GM18858 (cell line): Measurements from ENCODE around the gene FAM53A.
"Not testable (repeated sequence)": the region's sequence is repeated elsewhere in the genome, so short reads cannot be mapped to it uniquely, and the experiment has no call there.

ENCODE experiments used
- ATAC-seq: cut with Tn5 transposase; IDR thresholded peaks from one replicate; pipeline ENCODE4 v1.9.1; 2021; ENCODE audit not compliant: unreplicated experiment

The FAM53A gene

GRCh38 chr4:1641671-1642070 lies 42.4 kb downstream of the FAM53A start:
- ATAC-seq, result no peak

GRCh38 chr4:1640716-1641503 lies 43.2 kb downstream of the FAM53A start:
- not testable (repeated sequence) for ATAC-seq

- no peak for ATAC-seq
Observed at GRCh38 chr4:1640190-1640589, 43.9 kb downstream of the FAM53A start.

GRCh38 chr4:1639299-1639868 lies 44.7 kb downstream of the FAM53A start:
- no peak for ATAC-seq

GRCh38 chr4:1638873-1639272 lies 45.2 kb downstream of the FAM53A start:
- no peak for ATAC-seq

- no peak for ATAC-seq
Observed at GRCh38 chr4:1638272-1638598, 45.9 kb downstream of the FAM53A start.

- ATAC-seq, result no peak
Observed at GRCh38 chr4:1637580-1638271, 46.4 kb downstream of the FAM53A start.

GRCh38 chr4:1636490-1637211 lies 47.5 kb downstream of the FAM53A start:
- no peak for ATAC-seq

- ATAC-seq, result no peak
Observed at GRCh38 chr4:1635464-1635863, 48.6 kb downstream of the FAM53A start.

- no peak for ATAC-seq
Observed at GRCh38 chr4:1633993-1634392, 50.1 kb downstream of the FAM53A start.

GRCh38 chr4:1632109-1633104 lies 51.7 kb downstream of the FAM53A start:
- ATAC-seq, result no peak

- ATAC-seq, result no peak
Observed at GRCh38 chr4:1631136-1631535, 53.0 kb downstream of the FAM53A start.

GRCh38 chr4:1630266-1630665 lies 53.8 kb downstream of the FAM53A start:
- no peak for ATAC-seq

- no peak for ATAC-seq
Observed at GRCh38 chr4:1629699-1630083, 54.4 kb downstream of the FAM53A start.

- ATAC-seq, result no peak
Observed at GRCh38 chr4:1628892-1629698, 55.0 kb downstream of the FAM53A start.

- no peak for ATAC-seq
Observed at GRCh38 chr4:1627417-1628313, 56.4 kb downstream of the FAM53A start.

GRCh38 chr4:1626941-1627340 lies 57.2 kb downstream of the FAM53A start:
- ATAC-seq, result no peak

GRCh38 chr4:1626151-1626550 lies 58.0 kb downstream of the FAM53A start:
- no peak for ATAC-seq
